ENCODE results near the gene GPR25.

DNA sequence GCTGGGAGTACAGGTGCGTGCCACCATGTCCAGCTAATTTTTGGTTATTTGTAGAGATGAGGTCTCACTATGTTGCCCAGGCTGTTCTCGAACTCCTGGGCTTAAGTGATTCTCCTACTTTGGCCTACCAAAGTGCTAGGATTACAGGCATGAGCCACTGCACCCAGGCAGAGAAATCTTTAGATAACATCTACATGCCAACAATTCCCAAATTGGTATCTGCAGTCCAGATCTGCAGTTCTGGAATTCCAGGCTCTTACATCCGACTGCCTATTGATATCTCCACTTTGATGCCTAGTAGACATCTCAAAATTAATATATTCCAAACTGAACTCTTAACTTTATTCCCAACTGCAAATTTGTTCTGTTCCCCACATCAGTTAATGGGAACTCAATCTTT lies 45.2 kb downstream of the GPR25 start:
- TF ChIP-seq SP7 (tag by site-specific recombination; IDR thresholded peaks at IDR 0.05) (no peak), ZBTB1 (tag by site-specific recombination; IDR thresholded peaks at IDR 0.05) (no peak), ZSCAN16 (tag by site-specific recombination; IDR thresholded peaks at IDR 0.05) (no peak), CTCF (tag by site-specific recombination; IDR thresholded peaks at IDR 0.05) (no peak), KLF1 (tag by site-specific recombination; IDR thresholded peaks at IDR 0.05) (no peak), ZNF175 (tag by site-specific recombination; IDR thresholded peaks at IDR 0.05) (no peak), SALL2 (tag by site-specific recombination; IDR thresholded peaks at IDR 0.05; ENCODE audit: borderline replicate concordance) (no peak), ZNF366 (tag by site-specific recombination; conservative IDR thresholded peaks at IDR 0.05) (no peak), ZNF174 (tag by site-specific recombination; IDR thresholded peaks at IDR 0.05) (no peak), ZNF324 (tag by site-specific recombination; IDR thresholded peaks at IDR 0.05) (no peak), KLF16 (tag by site-specific recombination; IDR thresholded peaks at IDR 0.05) (no peak), ZNF274 (IDR thresholded peaks at IDR 0.05; ENCODE audit: low read length) (no peak), ZNF274 (tag by site-specific recombination; IDR thresholded peaks at IDR 0.05; ENCODE audit: borderline replicate concordance) (no peak)
- TF ChIP-seq, protein P1, sequence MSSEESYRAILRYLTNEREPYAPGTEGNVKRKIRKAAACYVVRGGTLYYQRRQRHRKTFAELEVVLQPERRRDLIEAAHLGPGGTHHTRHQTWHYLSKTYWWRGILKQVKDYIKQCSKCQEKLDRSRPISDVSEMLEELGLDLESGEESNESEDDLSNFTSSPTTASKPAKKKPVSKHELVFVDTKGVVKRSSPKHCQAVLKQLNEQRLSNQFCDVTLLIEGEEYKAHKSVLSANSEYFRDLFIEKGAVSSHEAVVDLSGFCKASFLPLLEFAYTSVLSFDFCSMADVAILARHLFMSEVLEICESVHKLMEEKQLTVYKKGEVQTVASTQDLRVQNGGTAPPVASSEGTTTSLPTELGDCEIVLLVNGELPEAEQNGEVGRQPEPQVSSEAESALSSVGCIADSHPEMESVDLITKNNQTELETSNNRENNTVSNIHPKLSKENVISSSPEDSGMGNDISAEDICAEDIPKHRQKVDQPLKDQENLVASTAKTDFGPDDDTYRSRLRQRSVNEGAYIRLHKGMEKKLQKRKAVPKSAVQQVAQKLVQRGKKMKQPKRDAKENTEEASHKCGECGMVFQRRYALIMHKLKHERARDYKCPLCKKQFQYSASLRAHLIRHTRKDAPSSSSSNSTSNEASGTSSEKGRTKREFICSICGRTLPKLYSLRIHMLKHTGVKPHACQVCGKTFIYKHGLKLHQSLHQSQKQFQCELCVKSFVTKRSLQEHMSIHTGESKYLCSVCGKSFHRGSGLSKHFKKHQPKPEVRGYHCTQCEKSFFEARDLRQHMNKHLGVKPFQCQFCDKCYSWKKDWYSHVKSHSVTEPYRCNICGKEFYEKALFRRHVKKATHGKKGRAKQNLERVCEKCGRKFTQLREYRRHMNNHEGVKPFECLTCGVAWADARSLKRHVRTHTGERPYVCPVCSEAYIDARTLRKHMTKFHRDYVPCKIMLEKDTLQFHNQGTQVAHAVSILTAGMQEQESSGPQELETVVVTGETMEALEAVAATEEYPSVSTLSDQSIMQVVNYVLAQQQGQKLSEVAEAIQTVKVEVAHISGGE (tag by site-specific recombination; conservative IDR thresholded peaks at IDR 0.05; ENCODE audit: low read depth) = no peak
